HG03139 (cell line): Measurements from ENCODE around the gene CDYL.
"Not testable (repeated sequence)": the region's sequence is repeated elsewhere in the genome, so short reads cannot be mapped to it uniquely, and the experiment has no call there.

Experiments used
- ATAC-seq: cut with Tn5 transposase; IDR thresholded peaks from one replicate; pipeline ENCODE4 v1.9.1; 2021; ENCODE audit not compliant: unreplicated experiment

Gene CDYL

DNA sequence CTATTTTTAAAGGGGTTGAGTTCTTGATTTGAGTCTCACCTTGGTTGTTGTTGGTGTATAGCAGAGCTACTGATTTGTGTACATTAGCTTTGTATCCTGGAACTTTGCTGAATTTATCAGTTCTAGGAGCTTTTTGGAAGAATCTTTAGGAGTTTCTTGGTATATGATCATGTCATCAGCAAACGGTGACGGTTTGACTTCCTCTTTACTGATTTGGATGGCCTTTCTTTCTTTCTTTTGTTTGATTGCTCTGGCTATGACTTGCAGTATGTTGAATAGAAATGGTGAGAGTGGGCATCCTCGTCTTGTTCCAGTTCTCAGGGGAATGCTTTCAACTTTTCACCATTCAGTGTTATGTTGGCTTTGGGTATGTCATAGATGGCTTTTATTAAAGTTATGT is 64.0 kb downstream of the CDYL start:
- no peak for ATAC-seq

DNA sequence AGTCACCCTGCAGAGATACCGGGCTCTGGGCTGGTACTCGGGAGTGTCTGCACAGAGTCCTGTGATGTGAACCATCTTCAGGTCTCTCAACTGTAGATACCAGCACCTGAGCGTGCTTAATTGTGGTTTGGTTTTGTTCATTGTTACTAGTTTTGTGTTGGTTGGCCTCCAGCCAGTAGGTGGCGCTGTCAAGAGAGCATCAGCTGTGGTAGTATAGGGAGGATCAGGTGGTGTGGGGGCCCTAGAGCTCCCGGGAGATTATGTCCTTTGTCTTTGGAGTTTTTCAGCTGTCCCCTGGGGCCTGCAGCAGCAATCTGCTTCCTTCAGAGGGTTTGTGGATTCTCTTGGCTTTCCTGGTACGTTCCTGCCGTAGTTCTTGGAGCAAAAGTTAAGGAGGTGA is 67.9 kb downstream of the CDYL start:
- ATAC-seq = no peak

DNA sequence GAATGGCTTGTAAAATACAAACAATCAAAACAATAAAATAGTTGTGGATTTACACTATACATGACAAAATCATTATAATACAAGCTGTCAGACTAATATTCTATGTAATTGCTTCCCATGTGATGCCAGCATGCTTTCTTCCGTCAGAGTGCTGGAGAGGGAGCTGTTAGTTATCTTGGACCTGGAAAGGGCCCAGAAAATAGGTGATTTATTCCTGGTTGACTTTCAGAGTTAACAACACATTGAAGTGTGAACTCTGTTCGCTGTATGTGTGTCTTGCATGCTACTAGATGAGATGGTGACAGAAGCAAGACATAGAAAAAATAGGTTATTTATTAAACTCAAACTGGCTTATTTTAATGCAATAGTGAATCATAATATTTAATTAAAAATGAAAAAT is 70.2 kb downstream of the CDYL start:
- ATAC-seq = no peak

GRCh38 chr6:4848382-4849068 is 72.3 kb downstream of the CDYL start:
- no peak for ATAC-seq

GRCh38 chr6:4849226-4850022 is 73.2 kb downstream of the CDYL start:
- ATAC-seq = no peak

- no peak for ATAC-seq
These were observed 74.8 kb downstream of the CDYL start for GRCh38 chr6:4851035-4851434.

DNA sequence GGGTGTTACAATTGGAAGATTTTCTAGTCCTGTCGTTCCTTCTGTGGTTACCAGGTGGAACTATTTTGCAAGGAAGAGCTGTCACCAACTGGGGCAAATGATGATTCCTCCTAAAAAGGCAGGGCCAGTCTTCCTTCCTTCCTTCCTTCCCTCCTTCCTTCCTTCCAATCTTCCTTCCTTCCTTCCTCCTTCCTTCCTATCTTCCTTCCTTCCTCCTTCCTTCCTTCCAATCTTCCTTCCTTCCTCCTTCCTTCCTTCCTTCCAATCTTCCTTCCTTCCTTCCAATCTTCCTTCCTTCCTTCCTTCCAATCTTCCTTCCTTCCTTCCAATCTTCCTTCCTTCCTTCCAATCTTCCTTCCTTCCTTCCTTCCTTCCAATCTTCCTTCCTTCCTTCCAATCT is 76.0 kb downstream of the CDYL start:
- ATAC-seq = not testable (repeated sequence)

DNA sequence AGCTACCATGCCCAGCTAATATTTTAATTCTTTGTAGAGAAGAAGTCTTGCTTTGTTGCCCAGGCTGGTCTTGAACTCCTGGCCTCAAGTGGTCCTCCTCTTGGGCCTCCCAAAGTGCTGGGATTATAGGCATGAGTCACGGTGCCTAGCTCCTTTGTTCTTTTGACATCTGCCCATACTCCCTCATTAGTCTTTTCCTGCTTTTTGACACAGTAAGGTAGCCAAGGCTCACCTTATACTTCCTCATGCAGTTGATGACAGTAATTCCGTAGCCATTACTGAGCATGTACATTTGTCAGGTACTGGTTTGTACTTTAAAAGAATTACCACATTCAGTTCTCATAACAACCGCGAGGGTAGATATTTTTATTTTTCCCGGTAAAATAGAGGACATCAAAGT is 76.7 kb downstream of the CDYL start:
- no peak for ATAC-seq

DNA sequence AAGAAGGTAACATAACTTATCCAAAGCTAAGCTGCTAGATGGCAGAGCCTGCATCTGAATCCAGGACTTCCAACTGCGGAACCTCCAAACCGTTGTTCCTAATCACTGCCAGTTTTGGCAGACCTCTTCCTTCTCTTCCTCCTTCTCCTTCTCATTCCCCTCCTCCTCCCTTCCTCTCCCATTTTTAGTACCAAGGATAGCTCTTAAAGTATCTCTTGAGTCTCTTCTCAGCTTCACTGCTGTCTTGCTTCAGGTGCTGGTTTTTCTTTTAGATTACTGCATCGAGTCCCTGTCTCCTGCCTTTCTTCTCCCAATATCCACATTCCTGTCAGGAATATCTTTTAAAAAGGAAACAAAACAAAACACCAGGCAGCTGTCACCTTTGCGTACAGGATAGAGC is 77.1 kb downstream of the CDYL start:
- ATAC-seq = no peak

DNA sequence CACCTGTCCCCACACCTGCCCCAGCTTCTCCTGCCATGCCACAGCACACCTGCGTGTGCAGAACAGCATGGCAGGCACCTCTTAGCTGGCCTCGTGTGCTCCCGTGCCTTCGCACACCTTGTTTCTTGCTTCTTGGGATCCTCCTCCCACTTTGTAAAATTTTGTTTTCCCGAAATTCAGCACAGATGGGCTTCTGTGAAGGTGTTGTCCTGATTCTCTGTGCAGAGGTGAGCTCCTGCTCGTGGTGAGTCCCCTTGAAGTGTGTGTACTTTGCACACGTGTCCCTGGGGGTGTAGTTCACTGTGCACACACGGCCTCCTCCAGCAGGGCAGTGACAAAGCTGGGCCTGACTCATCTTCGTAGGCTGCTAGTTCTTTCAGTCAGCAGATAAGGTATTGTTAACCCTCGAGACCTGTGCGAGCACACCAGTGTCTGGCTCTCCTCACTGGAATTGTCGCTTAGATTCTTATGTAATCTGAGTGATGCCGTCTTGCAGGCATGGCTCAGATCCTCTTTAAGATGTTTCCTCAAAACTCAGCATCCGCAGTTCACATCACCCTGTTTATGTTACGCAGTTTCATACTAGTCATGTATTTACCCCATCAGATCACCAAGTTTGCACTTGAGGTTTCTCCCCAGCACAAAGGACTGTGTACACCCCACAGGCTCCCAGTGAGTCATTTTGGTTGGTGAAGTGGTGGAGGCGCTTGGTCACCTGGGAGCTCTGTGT is 77.7 kb downstream of the CDYL start:
- ATAC-seq = no peak

- no peak for ATAC-seq
These were observed 80.6 kb downstream of the CDYL start for GRCh38 chr6:4856785-4857184.

DNA sequence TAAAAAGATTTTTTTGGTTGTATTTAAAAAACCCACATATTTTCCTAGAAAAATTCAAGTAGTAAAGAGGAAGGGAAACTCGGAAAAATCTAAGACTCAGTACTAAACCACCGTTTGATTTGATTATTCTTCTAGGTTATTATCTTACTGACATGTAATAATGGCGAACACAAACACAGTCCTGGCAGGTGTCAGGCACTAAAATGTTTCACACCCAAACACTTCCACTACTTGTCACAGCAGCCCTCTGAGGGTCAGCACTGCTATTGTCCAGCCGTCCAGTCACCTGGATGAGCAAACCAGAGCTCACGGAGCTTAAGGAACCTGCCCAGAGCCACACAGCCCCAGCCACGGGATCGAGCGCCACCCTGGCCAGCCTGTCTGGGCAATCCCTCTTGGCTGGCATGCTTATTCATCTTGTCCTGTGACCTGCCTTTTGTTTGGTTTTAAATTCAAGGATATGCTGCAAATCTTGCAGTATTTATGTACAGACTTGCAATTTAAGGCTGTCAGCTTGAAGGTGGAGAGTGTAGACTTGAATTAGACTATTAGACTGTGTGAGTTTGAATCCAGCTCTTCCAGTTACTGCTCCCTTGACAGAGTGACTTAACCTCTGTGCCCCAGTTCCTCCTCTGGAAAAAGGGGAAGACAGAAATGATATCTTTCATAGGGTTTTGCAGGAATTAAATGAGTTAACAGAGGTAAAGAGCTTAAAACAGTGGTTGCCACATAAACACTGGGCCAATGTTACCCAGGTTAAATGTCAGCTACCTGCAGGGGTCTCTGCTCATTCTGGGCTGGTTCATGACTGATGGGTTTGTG is 82.2 kb downstream of the CDYL start:
- ATAC-seq = no peak

DNA sequence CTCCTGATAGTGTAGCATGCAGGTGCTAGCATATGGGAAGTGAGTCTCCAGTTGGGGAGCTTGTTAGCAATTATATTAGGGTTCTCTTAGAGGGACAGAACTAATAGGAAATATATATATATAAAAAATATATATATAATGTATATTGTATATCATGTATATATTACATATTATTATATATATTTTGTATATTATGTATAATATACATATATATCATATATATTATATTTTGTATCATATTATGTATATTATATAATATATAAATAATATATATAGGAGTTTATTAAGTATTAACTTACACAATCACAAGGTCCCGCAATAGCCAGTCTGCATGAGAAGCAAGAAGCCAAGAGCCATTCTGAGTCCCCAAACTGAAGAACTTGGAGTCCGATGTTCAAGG is 84.2 kb downstream of the CDYL start:
- no peak for ATAC-seq

DNA sequence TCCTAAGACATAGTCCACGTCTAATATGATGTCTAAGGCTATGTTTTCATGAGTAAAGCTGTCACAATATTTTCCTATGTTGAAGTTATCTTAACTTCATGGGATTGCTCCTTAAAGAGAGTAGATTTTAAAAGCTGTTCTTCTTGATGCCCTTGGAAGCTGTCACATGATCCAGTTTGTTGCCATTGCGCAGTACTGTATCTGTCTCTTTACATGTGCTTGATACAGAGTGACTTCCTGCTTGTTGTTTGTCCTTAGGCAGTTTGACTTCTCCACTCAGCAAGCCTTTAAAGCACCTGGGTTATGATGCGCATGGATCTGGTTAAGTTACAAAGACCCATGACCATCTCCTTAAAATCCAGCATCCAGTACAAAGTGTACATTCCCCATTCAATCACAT is 85.4 kb downstream of the CDYL start:
- no peak for ATAC-seq

DNA sequence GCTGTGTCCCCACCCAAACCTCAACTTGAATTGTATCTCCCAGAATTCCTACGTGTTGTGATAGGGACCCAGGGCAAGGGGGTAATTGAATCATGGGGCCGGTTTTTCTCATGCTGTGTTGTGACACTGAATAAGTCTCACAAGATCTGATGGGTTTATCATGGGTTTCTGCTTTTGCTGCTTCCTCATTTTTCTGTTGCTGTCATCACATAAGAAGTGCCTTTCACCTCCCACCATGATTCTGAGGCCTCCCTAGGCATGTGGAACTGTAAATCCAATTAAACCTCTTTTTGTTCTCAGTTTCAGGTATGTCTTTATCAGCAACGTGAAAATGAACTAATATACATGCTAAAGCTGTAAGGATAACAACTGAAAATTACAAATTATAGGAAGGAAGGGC is 88.3 kb downstream of the CDYL start:
- no peak for ATAC-seq

DNA sequence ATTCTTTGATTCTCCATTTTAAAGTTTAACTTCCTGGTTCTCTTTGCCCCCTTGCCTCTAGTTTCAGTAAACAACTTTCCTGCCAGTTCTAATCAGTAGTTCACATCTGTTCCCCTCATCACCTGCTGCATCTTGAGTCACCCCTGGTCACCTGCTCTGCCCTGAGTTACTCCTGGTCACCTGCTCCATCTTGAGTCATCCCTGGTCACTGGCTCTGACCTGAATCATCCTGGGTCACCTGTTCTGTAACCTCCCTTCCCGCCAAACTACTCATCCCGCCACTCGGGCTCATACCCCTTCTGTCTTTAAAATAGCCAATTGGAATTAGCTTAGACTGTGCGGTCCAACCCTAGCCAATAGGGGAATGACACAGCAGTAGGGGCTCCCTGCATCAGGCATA is 88.8 kb downstream of the CDYL start:
- ATAC-seq = not testable (repeated sequence)

DNA sequence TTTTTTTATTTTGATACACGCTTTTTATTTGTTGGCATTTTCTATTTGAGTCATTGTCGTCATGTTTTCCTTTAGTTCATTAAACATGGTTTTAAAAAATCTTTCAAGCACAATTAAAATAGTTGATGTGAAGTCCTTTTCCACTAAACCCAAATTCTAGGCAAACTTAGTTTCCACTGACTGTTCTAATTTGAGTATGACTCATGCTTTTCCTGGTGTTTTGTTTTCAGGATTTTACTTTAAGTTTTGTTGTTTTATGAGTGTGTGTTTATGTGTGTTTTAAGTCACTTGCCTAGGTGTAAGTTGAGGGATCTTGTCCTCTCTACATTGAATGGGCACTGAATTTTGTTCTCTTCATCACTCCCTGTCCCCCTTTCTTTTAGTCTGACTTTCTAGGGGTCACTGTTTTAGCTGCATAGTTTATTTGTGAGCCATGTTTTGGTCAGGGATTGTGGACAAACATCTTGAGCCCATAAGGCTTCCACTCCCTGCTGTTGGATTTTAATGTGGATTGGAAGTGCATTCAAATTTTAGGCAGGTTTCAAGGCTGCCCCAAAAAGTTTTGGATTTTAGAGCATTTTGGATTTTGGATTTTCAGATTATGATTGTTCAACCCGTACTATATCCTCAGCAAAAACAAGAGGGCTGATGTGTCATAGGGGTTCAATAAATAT is 94.8 kb downstream of the CDYL start:
- ATAC-seq = no peak

GRCh38 chr6:4871825-4872224 is 95.6 kb downstream of the CDYL start:
- ATAC-seq = no peak

DNA sequence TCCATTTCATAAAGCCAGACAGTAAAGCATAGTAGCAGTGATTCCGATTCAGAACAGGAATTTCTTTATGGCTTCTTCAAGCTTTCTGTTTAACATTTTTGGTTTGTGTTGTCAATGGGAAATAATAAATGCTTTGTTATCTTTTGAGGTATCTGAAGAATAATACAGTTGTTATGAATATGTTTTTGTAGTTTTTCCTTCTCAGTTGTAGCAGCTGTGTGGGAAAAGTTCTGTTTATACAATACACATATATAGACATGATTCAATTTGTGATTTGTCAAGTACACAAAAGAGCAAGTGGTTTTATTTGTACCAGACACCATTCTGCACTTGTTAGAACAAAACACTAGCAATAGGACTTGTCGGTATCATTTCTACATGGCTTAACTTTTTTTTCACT is 96.6 kb downstream of the CDYL start:
- ATAC-seq = no peak

- no peak for ATAC-seq
These were observed 97.7 kb downstream of the CDYL start for GRCh38 chr6:4873928-4874327.
